Naive thymus-derived CD8-positive, alpha-beta T cell (primary cell): Measurements from ENCODE around the gene CACNA1A. TPM values are rescaled to one million over a fixed set of nuclear protein-coding genes. Genes with fewer than 3 reads are reported as not detected.
"Not testable (repeated sequence)": the region's sequence is repeated elsewhere in the genome, so short reads cannot be mapped to it uniquely, and the experiment has no call there.

Source experiments
- ATAC-seq, 2 donors: fragments of 150-1000 bp; cut with Tn5 transposase in 1 of 2; sonication (Bioruptor Pico), chemical (Tn5 transposase) in 1 of 2; 1 replicate in 1 of 2; 2 replicates in 1 of 2; pipeline ENCODE4 v1.10.0; 2021; ENCODE audit warnings: mild to moderate bottlenecking in 2 of 2, moderate library complexity in 2 of 2
- POLR2A ChIA-PET: fragments of 350-600 bp; sonication (Branson Sonifier 250); formaldehyde crosslinking; loops from one replicate; lab custom pipeline; 2021; ENCODE audit warnings: antibody characterized with exemption; lab: Charles Lee
- DNase-seq, 10 donors: peaks; one replicate each; pipeline versions ENCODE4 v3.0.0 to v3.0.0-alpha.2; 2020 to 2022
- H3K27ac Mint-ChIP-seq, 10 donors: one replicate each; pipeline ENCODE4 v1.8.0; 2020 to 2022; ENCODE audit warnings: mild to moderate bottlenecking in 10 of 10, mixed read lengths in 10 of 10, moderate library complexity in 4 of 10, inconsistent platforms in 1 of 10
- H3K27me3 Mint-ChIP-seq, 5 donors: one replicate each; pipeline ENCODE4 v1.8.0; 2021 to 2022; ENCODE audit warnings: mixed read lengths in 5 of 5
- H3K36me3 Mint-ChIP-seq, 3 donors: one replicate each; pipeline ENCODE4 v1.8.0; 2020 to 2022; ENCODE audit warnings: mixed read lengths in 3 of 3, mild to moderate bottlenecking in 2 of 3, inconsistent platforms in 1 of 3
- H3K4me1 Mint-ChIP-seq, 4 donors: one replicate each; pipeline ENCODE4 v1.8.0; 2021 to 2022; ENCODE audit warnings: mixed read lengths in 4 of 4
- H3K4me3 Mint-ChIP-seq, 10 donors: one replicate each; pipeline ENCODE4 v1.8.0; 2020 to 2022; ENCODE audit warnings: mild to moderate bottlenecking in 10 of 10, mixed read lengths in 10 of 10, moderate library complexity in 6 of 10, inconsistent platforms in 1 of 10
- H3K9me3 Mint-ChIP-seq, 9 donors: one replicate each; pipeline ENCODE4 v1.8.0; 2020 to 2022; ENCODE audit warnings: mixed read lengths in 9 of 9, mild to moderate bottlenecking in 3 of 9, inconsistent platforms in 1 of 9, moderate library complexity in 1 of 9
- polyA plus RNA-seq, 3 donors: library from polyadenylated mRNA; unstranded; fragments of 300-500 nt; fragmentation: Illumina TruSeq; gene quantifications; one replicate each; pipeline ENCODE4 v1.2.3, GENCODE V29; 2021
- total RNA-seq, 8 experiments: library from RNA in 2 of 8; stranded (reverse) in 2 of 8; gene quantifications; one replicate each; pipeline ENCODE4 v1.2.3 and lab custom pipeline; 2021 to 2026

CACNA1A gene
- total and polyA plus RNA-seq, 5 experiments from 2014 or later = 0.09 to 0.60 (median 0.36) TPM

DNA sequence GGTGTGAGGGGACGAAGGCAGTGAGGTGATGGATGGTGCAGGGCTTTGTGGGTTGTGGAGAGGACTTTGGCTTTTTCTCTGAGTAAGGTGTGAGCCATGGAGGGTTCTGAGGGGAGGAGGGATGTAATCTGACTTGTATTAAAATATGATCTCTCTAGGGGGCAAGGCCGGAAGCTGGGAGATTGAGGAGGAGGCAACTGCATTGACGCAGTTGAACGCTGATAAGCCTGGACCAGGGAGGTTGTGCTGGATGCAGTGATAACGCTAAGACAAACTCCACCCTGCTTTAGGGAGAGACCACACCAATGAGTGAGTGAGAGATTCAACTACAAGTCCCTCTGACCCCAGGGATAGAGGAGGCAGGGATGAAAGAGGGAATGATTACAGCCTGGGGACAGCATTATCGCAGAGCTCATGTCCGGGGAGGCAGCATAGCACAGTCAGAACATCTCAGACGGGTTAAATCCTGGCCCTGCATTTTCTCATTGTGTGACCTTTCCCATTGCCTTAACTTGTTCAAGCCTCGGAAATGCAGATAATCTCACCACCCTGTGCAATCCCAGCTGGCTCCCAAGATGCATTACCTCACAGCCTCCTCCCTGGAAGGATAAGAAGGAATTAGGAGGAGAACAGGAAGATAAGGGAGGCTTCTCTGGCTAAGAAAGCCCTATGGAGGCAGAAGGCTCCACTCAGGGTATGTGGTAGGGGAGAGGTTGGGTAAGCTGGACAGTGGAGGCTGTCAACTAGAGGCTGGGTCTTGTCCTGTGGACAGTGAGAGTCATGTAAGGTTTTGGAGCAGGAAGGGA is 124.2 kb downstream of the CACNA1A start:
- Mint-ChIP-seq H3K27ac (no peak overlapping the region), H3K4me1 (no peaks in the 10 kb centered on the region), H3K4me3 (no peak overlapping the region), H3K36me3 (no peaks in the 10 kb centered on the region), H3K27me3 (peaks cover 0 to 15% (median 10%) of the 10 kb centered on the region in 5 donors), H3K9me3 (peaks cover 0 to 5% (median 0%) of the 10 kb centered on the region in 9 donors)
- ATAC-seq (no peak), DNase-seq (no peak)
- POLR2A ChIA-PET = no interaction called here

DNA sequence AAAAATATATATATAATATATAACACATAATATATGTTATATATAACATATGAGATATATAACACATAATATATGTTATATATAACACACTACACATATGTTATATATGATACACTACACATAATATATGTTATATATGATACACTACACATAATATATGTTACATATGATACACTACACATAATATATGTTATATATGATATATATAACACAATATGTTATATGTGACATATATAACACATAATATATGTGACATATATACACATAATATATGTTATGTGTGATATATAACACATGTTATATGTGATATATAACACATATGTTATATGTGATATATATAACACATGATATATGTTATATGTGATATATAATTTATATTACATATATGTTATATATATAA is 129.7 kb downstream of the CACNA1A start:
- ATAC-seq (no peak), DNase-seq (no peak)
- POLR2A ChIA-PET = no interaction called here
- Mint-ChIP-seq H3K4me1 (no peaks in the 10 kb centered on the region), H3K36me3 (peaks cover 0 to 5% (median 0%) of the 10 kb centered on the region in 3 donors), H3K27me3 (peaks cover 0 to 20% (median 11%) of the 10 kb centered on the region in 5 donors), H3K27ac (no peak overlapping the region), H3K9me3 (peaks cover 0 to 17% (median 2%) of the 10 kb centered on the region in 9 donors), H3K4me3 (no peak overlapping the region)

DNA sequence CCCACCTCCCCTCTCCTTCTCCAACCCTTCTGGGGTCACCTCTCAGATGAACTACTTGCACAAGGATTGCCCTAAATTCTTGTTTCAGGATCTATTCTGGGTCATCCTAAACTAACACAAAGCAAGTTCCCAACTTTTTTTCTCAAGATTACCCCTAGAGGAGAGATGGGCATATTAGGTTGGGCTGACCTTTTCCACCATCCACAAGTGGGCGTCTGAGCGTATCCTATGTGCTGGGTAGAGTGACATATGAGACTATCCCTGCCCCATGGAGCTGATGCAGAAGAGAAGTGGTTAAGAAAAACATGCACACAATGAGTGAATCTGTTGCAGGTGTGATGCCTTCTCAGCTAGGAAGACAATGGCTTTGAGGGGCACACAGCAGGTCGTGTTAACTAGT is 132.7 kb downstream of the CACNA1A start:
- POLR2A ChIA-PET = no interaction called here
- H3K9me3 Mint-ChIP-seq = peaks cover 0 to 17% (median 2%) of the 10 kb centered on the region in 9 donors
- H3K27me3 Mint-ChIP-seq = peaks cover 0 to 18% (median 15%) of the 10 kb centered on the region in 5 donors
- ATAC-seq (no peak), DNase-seq (no peak)
- no peak overlapping the region for H3K4me3 Mint-ChIP-seq
- H3K4me1 Mint-ChIP-seq = no peaks in the 10 kb centered on the region
- H3K27ac Mint-ChIP-seq = no peak overlapping the region
- H3K36me3 Mint-ChIP-seq = peaks cover 0 to 5% (median 0%) of the 10 kb centered on the region in 3 donors

DNA sequence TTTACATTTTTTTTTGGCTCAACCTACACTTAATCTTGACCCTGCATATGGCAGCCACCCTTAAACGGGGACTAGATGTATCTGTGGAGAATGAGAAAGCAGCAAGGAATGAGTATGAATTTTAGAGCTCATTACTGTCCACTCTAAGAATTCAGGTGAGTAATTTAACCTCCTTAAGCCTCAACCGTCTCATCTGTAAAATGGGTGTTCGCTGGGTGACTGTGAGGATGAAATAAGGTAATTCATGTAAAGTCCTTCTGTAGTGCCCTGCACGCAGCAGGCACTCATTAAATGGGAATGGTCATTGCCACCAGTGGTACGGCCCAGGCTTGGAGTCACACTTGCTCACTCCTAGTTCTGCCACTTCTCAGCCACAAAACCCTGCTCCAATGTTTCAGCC is 135.3 kb downstream of the CACNA1A start:
- Mint-ChIP-seq H3K36me3 (peaks cover 0 to 5% (median 0%) of the 10 kb centered on the region in 3 donors), H3K4me3 (no peak overlapping the region), H3K27ac (no peak overlapping the region), H3K9me3 (peaks cover 0 to 17% (median 0%) of the 10 kb centered on the region in 9 donors), H3K4me1 (no peaks in the 10 kb centered on the region), H3K27me3 (peaks cover 0 to 11% (median 5%) of the 10 kb centered on the region in 5 donors)
- DNase-seq (no peak), ATAC-seq (no peak)
- POLR2A ChIA-PET = no interaction called here

DNA sequence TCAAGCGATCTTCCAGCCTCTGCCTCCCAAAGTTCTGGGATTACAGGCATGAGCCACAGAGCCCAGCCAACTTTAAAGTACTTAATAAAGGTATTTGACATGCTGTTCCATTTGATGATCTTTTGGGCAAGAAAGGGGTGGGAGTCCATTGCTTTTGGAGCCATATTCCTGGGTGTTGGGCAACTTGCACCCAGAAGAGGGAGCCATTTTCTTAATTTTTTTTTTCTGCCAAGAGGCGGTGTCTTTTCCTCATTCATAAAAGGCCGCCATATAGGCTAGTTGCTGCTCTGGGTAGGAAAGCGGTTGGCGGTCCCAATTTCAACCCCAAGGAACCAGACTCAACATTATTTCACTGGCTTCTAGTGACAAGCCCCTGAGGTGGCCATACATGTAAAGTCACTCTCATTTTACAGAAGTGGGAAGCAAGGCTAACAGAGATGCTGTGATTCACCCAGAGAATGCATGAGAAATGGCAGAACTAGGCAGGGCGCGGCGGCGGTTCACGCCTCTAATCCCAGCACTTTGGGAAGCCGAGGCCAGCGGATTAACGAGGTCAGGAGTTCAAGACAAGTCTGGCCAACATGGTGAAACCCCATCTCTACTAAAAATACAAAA is 139.6 kb downstream of the CACNA1A start:
- no peaks in the 10 kb centered on the region for H3K4me1 Mint-ChIP-seq
- peaks cover 0 to 2% (median 0%) of the 10 kb centered on the region in 3 donors for H3K36me3 Mint-ChIP-seq
- no peak overlapping the region for H3K4me3 Mint-ChIP-seq
- H3K27ac Mint-ChIP-seq = no peak overlapping the region
- ATAC-seq (no peak), DNase-seq (no peak)
- peaks cover 10 to 22% (median 14%) of the 10 kb centered on the region in 5 donors for H3K27me3 Mint-ChIP-seq
- peaks cover 0 to 3% (median 0%) of the 10 kb centered on the region in 9 donors for H3K9me3 Mint-ChIP-seq
- POLR2A ChIA-PET = no interaction called here

DNA sequence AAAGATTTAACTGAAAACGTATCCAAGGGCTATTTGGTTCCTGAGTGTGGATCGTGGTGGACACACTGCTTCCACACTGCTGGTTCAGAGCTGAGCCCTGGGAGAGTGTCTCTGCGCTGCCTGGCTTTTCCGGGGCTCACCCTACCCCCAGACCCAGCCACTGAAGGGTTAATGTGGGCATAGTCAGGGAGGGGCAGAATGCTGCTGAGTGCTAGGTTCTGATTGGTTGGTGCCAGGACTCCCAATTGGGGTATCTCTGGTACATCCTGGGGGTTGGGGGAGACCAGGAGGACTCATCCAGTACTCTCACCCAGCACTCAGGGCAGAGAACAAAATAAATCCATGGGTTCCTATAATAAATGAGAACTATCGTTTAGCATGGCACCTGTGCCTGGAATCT is 142.3 kb downstream of the CACNA1A start:
- Mint-ChIP-seq H3K4me3 (no peak overlapping the region), H3K9me3 (peaks cover 0 to 20% (median 12%) of the 10 kb centered on the region in 9 donors), H3K27ac (no peak overlapping the region), H3K36me3 (peaks cover 0 to 5% (median 2%) of the 10 kb centered on the region in 3 donors), H3K4me1 (no peaks in the 10 kb centered on the region), H3K27me3 (peaks cover 10 to 35% (median 26%) of the 10 kb centered on the region in 5 donors)
- ATAC-seq (no peak), DNase-seq (no peak)
- POLR2A ChIA-PET = no interaction called here

DNA sequence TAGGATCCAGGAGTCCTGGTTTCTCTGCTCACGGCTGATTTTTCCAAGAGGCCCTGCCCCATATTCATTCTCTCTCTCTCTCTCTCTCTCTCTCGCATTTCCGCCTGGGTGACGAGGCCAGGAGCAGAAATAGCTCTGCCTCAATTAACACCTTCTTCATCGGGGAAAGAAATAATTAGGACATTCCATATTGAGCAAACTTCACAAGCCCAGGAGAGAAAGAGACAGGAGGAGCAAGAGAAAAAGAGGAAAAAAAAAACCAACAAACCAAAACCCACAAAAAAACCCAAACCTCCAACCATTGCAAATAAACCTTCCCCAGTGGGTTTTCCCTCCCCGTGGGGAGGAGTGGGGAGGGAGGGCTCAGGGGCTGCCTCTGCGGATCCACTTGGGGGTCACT is 143.0 kb downstream of the CACNA1A start:
- Mint-ChIP-seq H3K27ac (no peak overlapping the region), H3K4me3 (no peak overlapping the region), H3K4me1 (no peaks in the 10 kb centered on the region), H3K27me3 (peaks cover 10 to 35% (median 26%) of the 10 kb centered on the region in 5 donors), H3K9me3 (peaks cover 0 to 20% (median 12%) of the 10 kb centered on the region in 9 donors), H3K36me3 (peaks cover 0 to 5% (median 2%) of the 10 kb centered on the region in 3 donors)
- DNase-seq (no peak), ATAC-seq (no peak)
- POLR2A ChIA-PET = no interaction called here

DNA sequence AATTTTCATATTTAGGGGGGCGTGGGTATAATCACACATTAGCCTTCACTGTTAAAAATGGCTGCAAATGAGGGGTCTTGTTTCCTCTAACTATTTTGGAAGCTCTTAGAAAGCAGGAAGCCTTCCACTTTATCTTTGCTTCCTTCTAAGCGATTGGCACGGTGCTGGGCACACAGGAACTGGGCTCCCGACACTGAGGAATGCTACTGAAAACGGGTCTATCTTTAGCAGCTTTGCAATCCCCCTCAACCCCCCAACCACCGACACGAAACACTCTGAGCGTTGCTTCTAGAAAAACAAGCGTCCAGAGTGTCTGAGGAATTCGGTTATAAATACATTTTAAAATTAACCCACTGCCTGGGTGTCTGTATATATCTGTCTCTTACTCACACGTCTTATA is 143.6 kb downstream of the CACNA1A start:
- POLR2A ChIA-PET = no interaction called here
- H3K36me3 Mint-ChIP-seq = peaks cover 0 to 5% (median 2%) of the 10 kb centered on the region in 3 donors
- peaks cover 10 to 35% (median 26%) of the 10 kb centered on the region in 5 donors for H3K27me3 Mint-ChIP-seq
- ATAC-seq (no peak), DNase-seq (no peak)
- no peaks in the 10 kb centered on the region for H3K4me1 Mint-ChIP-seq
- no peak overlapping the region for H3K27ac Mint-ChIP-seq
- H3K9me3 Mint-ChIP-seq = peaks cover 0 to 20% (median 12%) of the 10 kb centered on the region in 9 donors
- no peak overlapping the region for H3K4me3 Mint-ChIP-seq

DNA sequence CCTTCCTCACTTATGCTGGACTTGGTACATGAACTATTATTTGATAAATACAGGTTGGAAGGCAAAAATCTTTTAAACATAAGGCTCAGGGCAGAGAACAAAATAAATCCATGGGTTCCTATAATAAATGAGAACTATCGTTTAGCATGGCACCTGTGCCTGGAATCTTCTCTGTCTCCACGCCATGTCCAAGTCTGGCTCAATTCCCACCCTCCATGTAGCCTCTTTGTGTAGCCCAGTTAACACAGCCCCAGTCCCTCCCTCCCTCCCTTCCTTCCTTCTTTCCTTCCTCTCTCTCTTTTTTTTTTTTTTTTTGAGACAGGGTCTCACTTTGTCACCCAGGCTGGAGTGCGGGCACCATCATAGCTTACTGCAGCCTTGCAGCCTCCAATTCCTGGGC is 144.6 kb downstream of the CACNA1A start:
- H3K4me3 Mint-ChIP-seq, DNase-seq, ATAC-seq, H3K36me3 Mint-ChIP-seq, POLR2A ChIA-PET, H3K4me1 Mint-ChIP-seq: not testable (repeated sequence)
- peaks cover 0 to 20% (median 12%) of the 10 kb centered on the region in 9 donors for H3K9me3 Mint-ChIP-seq
- H3K27me3 Mint-ChIP-seq = peaks cover 10 to 43% (median 26%) of the 10 kb centered on the region in 5 donors
- H3K27ac Mint-ChIP-seq = peak overlapping the region in 1 of 10 donors; percentile 46

DNA sequence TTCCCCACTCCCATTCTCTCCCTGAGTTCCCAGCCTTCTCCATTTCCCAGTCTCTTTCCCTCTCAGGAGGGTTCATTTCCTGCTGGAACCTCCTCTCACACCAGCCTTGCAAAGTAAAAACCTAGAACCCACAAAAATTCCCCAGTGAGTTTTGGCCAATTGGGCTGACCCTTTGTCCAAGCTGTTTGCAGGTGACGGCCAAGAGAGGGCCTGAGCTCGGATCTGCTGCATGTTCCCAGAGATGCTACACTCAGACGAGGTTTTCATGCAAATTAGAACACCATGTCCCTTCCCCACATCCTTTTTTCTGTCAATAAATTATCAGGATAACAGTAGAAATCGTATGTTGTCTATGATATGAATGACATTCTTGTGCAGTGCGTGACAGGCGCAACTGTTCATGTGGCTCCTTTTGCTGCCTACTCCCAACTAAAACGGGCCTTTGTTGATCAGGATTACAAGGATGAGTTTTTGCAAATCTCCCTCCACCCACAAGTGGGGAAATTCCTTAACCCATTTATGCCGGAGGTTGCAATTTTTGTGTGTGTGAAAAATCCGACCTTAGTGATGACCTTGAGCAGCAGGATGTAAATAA is 149.5 kb downstream of the CACNA1A start:
- Mint-ChIP-seq H3K27me3 (peaks cover 19 to 65% (median 25%) of the 10 kb centered on the region in 5 donors), H3K27ac (no peak overlapping the region), H3K4me1 (no peaks in the 10 kb centered on the region), H3K9me3 (peaks cover 0 to 27% (median 12%) of the 10 kb centered on the region in 9 donors), H3K4me3 (no peak overlapping the region), H3K36me3 (peaks cover 0 to 5% (median 0%) of the 10 kb centered on the region in 3 donors)
- DNase-seq (no peak), ATAC-seq (no peak)
- POLR2A ChIA-PET = no interaction called here

DNA sequence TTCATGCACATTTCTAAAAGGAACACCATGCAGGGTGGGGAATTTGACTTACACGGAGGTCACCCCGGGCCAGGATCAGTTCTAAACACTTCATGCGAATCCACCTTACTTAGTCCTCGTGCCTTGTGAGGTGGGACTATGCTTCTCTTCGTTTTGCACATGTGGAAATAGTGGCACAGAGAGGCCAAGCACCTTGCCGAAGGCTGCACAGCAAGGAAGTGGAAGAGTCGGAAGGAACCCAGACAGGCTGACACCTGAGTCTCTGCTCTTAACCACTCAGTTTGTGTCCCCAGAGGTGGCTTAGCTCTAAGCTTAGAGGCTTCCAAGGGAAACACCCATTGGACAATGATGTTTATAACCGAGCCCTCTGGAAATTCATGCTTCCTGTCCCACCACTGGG is 150.1 kb downstream of the CACNA1A start:
- Mint-ChIP-seq H3K9me3 (peaks cover 0 to 33% (median 12%) of the 10 kb centered on the region in 9 donors), H3K27me3 (peaks cover 17 to 59% (median 22%) of the 10 kb centered on the region in 5 donors), H3K36me3 (peaks cover 0 to 5% (median 0%) of the 10 kb centered on the region in 3 donors), H3K4me1 (no peaks in the 10 kb centered on the region), H3K27ac (no peak overlapping the region), H3K4me3 (no peak overlapping the region)
- DNase-seq = no peak
- ATAC-seq = no peak
- POLR2A ChIA-PET = no interaction called here

DNA sequence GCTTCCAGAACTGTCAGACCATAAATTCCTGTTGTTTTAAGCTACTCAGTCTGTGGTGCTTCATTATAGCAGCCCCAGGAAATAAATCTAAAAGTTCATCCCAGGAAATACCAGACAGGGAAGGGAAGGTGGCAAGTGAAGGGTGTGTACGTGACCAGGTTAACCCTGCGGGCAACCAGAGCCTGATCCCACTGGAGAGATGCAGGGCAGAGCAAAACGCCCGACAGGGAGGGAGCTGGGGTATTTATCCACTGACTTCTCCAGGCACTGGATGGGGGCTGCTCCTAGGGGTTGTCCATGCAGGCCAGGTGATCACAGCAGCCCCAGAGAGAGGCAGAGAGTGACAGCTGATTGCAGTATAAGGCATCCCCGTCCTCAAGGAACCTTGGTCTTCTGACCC is 150.9 kb downstream of the CACNA1A start:
- peaks cover 14 to 51% (median 25%) of the 10 kb centered on the region in 5 donors for H3K27me3 Mint-ChIP-seq
- ATAC-seq = no peak
- POLR2A ChIA-PET = no interaction called here
- no peaks in the 10 kb centered on the region for H3K4me1 Mint-ChIP-seq
- peaks cover 0 to 12% (median 0%) of the 10 kb centered on the region in 3 donors for H3K36me3 Mint-ChIP-seq
- H3K27ac Mint-ChIP-seq = no peak overlapping the region
- DNase-seq = no peak
- H3K4me3 Mint-ChIP-seq = no peak overlapping the region
- H3K9me3 Mint-ChIP-seq = peaks cover 0 to 33% (median 12%) of the 10 kb centered on the region in 9 donors
